CD4-positive, alpha-beta T cell treated with Interleukin-4 for 4 hours (primary cell): ENCODE results near the gene UCMA.

Experiments used
- DNase-seq: peaks from one replicate; pipeline ENCODE4 v3.0.0-alpha.2; 2020

Gene UCMA

GRCh38 chr10:13184730-13185514 is 49.3 kb downstream of the UCMA start:
- no peak for DNase-seq

GRCh38 chr10:13184276-13184675 is 49.9 kb downstream of the UCMA start:
- no peak for DNase-seq

DNA sequence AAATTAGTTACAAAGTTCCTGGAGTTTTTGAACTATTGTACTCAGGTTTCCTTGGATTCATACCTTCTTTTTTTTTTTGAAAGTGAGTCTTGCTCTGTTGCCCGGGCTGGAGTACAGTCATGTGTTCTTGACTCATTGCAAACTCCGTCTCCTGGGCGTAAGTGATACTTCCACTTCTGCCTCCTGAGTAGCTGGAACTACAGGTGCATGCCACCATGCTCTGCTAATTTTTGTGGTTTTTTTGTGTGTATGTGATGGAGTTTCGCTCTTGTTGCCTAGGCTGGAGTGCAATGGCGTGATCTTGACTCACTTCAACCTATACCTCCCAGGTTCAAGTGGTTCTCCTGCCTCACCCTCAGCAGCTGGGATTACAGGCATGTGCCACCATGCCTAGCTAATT is 50.5 kb downstream of the UCMA start:
- no peak for DNase-seq

- DNase-seq = no peak
These were observed 51.8 kb downstream of the UCMA start for GRCh38 chr10:13182424-13182823.

- DNase-seq = no peak
These were observed 53.4 kb downstream of the UCMA start for GRCh38 chr10:13180788-13181187.

GRCh38 chr10:13173616-13174015 is 60.6 kb downstream of the UCMA start:
- DNase-seq = no peak
